ENCODE data around the gene LNX2.

The LNX2 gene

GRCh38 chr13:27605610-27606200, 14.6 kb downstream of the LNX2 start:
- DNase-seq (ENCODE audit: low spot score), result no peak

- no peak for DNase-seq (ENCODE audit: low spot score)
Measured at GRCh38 chr13:27605099-27605498, 15.2 kb downstream of the LNX2 start.

- no peak for DNase-seq (ENCODE audit: low spot score)
Measured at GRCh38 chr13:27601803-27602202, 18.5 kb downstream of the LNX2 start.

GRCh38 chr13:27601208-27601607, 19.1 kb downstream of the LNX2 start:
- no peak for DNase-seq (ENCODE audit: low spot score)

- no peak for DNase-seq (ENCODE audit: low spot score)
Measured at GRCh38 chr13:27600711-27601110, 19.6 kb downstream of the LNX2 start.

- DNase-seq (ENCODE audit: low spot score), result no peak
Measured at GRCh38 chr13:27599845-27600553, 20.3 kb downstream of the LNX2 start.

GRCh38 chr13:27599096-27599495, 21.2 kb downstream of the LNX2 start:
- DNase-seq (ENCODE audit: low spot score), result no peak

- no peak for DNase-seq (ENCODE audit: low spot score)
Measured at GRCh38 chr13:27595055-27595811, 25.1 kb downstream of the LNX2 start.

- no peak for DNase-seq (ENCODE audit: low spot score)
Measured at GRCh38 chr13:27593267-27593666, 27.1 kb downstream of the LNX2 start.

GRCh38 chr13:27592865-27593264, 27.5 kb downstream of the LNX2 start:
- DNase-seq (ENCODE audit: low spot score), result peak; percentile 13

- no peak for DNase-seq (ENCODE audit: low spot score)
Measured at GRCh38 chr13:27588405-27588804, 31.9 kb downstream of the LNX2 start.

GRCh38 chr13:27587095-27587746, 33.1 kb downstream of the LNX2 start:
- no peak for DNase-seq (ENCODE audit: low spot score)

GRCh38 chr13:27583645-27584044, 36.7 kb downstream of the LNX2 start:
- no peak for DNase-seq (ENCODE audit: low spot score)

- DNase-seq (ENCODE audit: low spot score), result no peak
Measured at GRCh38 chr13:27578121-27579030, 42.0 kb downstream of the LNX2 start.

GRCh38 chr13:27574661-27575060, 45.7 kb downstream of the LNX2 start:
- DNase-seq (ENCODE audit: low spot score), result no peak

GRCh38 chr13:27573265-27573664, 47.1 kb downstream of the LNX2 start:
- no peak for DNase-seq (ENCODE audit: low spot score)

- DNase-seq (ENCODE audit: low spot score), result no peak
Measured at GRCh38 chr13:27572234-27572901, 48.0 kb downstream of the LNX2 start.

GRCh38 chr13:27570906-27571305, 49.4 kb downstream of the LNX2 start:
- no peak for DNase-seq (ENCODE audit: low spot score)

GRCh38 chr13:27569405-27569804, 50.9 kb downstream of the LNX2 start:
- no peak for DNase-seq (ENCODE audit: low spot score)

GRCh38 chr13:27565818-27566217, 54.5 kb downstream of the LNX2 start:
- no peak for DNase-seq (ENCODE audit: low spot score)

GRCh38 chr13:27562457-27562856, 57.9 kb downstream of the LNX2 start:
- DNase-seq (ENCODE audit: low spot score), result no peak
